Stimulated activated CD4-positive, alpha-beta T cell treated with anti-CD3 and anti-CD28 coated beads, Interleukin-1b, Interleukin-23, amount 100 ng/mL, for 48 hours (primary cell): Measurements from ENCODE around the gene CSF1.

Experiments used
- DNase-seq: peaks from one replicate; pipeline ENCODE4 v3.0.0-alpha.2; 2020

Gene CSF1

GRCh38 chr1:109923946-109924275, 13.3 kb downstream of the CSF1 start:
- no peak for DNase-seq

DNA sequence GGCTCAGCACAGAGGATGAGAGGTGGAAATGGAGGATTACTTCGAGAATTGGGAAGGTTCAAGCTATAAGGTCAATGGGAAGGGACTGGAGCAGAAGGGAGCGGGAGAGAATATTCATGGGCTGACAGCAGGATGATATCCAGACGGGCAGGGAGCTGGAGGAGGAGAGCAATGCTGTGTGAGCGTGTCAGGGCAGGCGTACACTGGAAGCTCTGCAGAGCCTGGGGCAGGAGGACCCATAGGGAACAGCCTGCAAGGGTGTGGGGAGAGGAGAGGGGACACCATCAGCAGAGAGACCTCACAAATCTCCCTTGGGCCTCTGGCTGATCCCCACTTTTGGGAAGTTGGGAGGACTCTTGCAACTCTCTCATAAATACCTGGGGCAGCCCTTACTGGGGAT, 13.7 kb downstream of the CSF1 start:
- DNase-seq = no peak

- no peak for DNase-seq
Measured at GRCh38 chr1:109925159-109925990, 14.7 kb downstream of the CSF1 start.

DNA sequence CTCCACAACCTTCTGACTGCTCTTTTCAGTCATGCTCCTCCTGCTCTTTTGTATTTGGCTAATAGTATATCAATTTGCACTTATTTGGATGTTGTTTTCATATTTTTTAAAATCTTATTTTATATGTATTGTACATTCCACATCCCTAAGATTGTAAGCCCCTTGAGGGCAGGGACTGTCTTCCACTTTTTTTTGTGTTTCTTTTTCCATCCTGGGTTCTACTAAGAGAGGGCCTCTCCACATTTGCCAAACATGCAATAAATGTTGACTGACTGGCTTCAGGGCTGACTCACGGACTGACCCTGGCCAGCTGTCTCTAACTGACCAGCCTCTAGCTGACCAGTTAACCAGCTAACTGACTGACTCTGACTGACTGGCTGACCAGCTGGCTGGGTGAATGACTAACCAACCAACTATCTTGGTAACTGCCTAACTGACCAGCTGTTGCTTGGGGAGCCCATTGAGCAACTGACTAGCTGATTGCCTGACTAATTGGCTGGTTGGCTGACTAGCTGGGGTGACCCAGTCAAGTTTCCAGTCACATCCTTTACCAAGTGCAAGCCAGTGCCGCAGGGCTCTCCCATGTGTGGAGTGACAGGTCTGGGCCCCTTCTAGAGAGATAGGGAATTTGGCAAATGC, 16.1 kb downstream of the CSF1 start:
- no peak for DNase-seq

GRCh38 chr1:109927356-109927755, 16.7 kb downstream of the CSF1 start:
- no peak for DNase-seq

- DNase-seq = no peak
Measured at GRCh38 chr1:109927911-109928321, 17.3 kb downstream of the CSF1 start.

DNA sequence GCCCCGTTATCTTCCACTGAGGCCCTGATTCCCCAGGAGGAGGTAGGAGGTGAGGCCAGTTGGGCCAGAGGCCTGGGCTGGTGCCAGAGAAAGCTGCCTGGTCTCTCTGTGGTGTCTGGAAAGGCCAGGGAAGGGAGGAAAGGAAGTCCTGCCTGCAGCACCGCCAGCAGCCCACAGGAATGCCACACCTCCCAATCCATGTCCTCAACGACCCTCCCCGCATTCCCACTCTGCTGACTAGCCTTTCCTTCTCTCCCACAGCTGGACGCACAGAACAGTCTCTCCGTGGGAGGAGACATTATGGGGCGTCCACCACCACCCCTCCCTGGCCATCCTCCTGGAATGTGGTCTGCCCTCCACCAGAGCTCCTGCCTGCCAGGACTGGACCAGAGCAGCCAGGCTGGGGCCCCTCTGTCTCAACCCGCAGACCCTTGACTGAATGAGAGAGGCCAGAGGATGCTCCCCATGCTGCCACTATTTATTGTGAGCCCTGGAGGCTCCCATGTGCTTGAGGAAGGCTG, 18.0 kb downstream of the CSF1 start:
- DNase-seq = no peak

DNA sequence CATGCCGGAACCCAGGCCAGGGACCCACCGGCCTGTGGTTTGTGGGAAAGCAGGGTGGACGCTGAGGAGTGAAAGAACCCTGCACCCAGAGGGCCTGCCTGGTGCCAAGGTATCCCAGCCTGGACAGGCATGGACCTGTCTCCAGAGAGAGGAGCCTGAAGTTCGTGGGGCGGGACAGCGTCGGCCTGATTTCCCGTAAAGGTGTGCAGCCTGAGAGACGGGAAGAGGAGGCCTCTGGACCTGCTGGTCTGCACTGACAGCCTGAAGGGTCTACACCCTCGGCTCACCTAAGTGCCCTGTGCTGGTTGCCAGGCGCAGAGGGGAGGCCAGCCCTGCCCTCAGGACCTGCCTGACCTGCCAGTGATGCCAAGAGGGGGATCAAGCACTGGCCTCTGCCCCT, 18.5 kb downstream of the CSF1 start:
- DNase-seq = no peak

DNA sequence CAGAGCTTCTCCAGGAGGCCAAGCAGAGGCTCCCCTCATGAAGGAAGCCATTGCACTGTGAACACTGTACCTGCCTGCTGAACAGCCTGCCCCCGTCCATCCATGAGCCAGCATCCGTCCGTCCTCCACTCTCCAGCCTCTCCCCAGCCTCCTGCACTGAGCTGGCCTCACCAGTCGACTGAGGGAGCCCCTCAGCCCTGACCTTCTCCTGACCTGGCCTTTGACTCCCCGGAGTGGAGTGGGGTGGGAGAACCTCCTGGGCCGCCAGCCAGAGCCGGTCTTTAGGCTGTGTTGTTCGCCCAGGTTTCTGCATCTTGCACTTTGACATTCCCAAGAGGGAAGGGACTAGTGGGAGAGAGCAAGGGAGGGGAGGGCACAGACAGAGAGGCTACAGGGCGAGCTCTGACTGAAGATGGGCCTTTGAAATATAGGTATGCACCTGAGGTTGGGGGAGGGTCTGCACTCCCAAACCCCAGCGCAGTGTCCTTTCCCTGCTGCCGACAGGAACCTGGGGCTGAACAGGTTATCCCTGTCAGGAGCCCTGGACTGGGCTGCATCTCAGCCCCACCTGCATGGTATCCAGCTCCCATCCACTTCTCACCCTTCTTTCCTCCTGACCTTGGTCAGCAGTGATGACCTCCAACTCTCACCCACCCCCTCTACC, 19.1 kb downstream of the CSF1 start:
- no peak for DNase-seq

DNA sequence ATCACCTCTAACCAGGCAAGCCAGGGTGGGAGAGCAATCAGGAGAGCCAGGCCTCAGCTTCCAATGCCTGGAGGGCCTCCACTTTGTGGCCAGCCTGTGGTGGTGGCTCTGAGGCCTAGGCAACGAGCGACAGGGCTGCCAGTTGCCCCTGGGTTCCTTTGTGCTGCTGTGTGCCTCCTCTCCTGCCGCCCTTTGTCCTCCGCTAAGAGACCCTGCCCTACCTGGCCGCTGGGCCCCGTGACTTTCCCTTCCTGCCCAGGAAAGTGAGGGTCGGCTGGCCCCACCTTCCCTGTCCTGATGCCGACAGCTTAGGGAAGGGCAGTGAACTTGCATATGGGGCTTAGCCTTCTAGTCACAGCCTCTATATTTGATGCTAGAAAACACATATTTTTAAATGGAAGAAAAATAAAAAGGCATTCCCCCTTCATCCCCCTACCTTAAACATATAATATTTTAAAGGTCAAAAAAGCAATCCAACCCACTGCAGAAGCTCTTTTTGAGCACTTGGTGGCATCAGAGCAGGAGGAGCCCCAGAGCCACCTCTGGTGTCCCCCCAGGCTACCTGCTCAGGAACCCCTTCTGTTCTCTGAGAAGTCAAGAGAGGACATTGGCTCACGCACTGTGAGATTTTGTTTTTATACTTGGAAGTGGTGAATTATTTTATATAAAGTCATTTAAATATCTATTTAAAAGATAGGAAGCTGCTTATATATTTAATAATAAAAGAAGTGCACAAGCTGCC, 19.8 kb downstream of the CSF1 start:
- DNase-seq = no peak

GRCh38 chr1:109931189-109931731, 20.6 kb downstream of the CSF1 start:
- no peak for DNase-seq

- DNase-seq = no peak
Measured at GRCh38 chr1:109931911-109932636, 21.4 kb downstream of the CSF1 start.

DNA sequence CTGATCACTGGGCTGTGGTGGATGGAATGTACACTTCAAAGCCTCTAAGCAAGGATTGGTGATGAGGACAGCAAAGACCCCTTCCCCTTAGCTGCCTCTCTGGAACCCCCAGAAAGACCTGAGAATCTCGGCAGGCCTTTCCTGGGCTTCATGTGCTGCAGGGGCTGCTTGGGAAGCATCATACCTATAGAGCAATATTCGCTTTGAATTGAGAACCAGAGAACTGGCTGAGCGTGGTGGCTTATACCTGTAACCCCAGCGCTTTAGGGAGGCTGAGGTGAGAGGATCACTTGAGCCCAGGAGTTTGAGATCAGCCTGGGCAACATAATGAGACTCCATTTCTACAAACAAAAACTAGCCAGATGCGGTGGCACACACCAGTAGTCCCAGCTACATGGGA, 22.0 kb downstream of the CSF1 start:
- DNase-seq = no peak

- DNase-seq = no peak
Measured at GRCh38 chr1:109933856-109934711, 23.4 kb downstream of the CSF1 start.

GRCh38 chr1:109935451-109935900, 24.8 kb downstream of the CSF1 start:
- no peak for DNase-seq

GRCh38 chr1:109937738-109938137, 27.1 kb downstream of the CSF1 start:
- no peak for DNase-seq

- no peak for DNase-seq
Measured at GRCh38 chr1:109938556-109938955, 27.9 kb downstream of the CSF1 start.

GRCh38 chr1:109942434-109942833, 31.8 kb downstream of the CSF1 start:
- no peak for DNase-seq

DNA sequence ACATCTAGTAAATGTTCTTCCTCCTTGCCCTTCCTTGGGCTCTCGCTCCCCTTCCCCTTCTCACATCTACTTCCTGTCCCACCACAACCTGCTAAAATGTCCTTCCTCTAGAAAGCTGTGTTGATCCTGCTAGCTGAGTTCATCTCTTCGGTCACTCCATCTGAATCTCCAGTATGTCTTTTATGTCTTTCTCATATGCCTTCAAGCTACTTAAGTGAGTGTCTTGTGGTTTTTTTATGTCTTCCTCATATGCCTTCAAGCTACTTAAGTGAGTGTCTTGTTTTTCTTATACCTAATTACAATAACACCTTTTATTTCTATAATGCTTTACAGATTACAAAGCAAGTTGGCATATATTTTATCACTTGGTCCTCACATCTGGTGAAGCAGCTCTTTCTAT, 33.9 kb downstream of the CSF1 start:
- DNase-seq = no peak

DNA sequence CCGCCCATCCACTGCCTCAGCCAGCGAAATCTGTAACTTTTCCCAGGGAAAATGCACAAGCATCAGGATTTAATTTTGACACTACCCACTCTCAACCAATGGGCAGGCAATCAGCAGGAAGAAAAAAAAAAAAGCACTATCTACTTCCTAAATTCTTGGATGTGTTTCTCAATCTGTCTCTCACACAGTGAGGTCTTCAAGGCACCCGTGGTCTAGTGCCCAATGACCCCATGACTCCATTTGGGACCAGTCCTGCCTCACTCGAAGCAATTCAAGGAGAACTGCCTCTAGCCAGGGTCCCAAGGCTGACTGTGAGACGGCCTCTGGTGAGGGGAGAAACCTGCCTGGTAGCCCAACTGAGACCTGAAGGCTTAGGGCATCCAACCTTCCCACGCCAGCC, 35.9 kb downstream of the CSF1 start:
- no peak for DNase-seq
